Measurements from ENCODE around the gene PSMD14.

GRCh38 chr2:161400076-161400475, 91.9 kb downstream of the PSMD14 start:
- TF ChIP-seq CTCF (IDR thresholded peaks at IDR 0.05; ENCODE audit: control extremely low read depth in 1 of 3, insufficient read depth in 1 of 3, low read depth in 1 of 3, low read length in 3 of 3) = no peak
- no peak for TF ChIP-seq PHF8 (conservative IDR thresholded peaks at IDR 0.05; ENCODE audit: low read depth, low read length)
- TF ChIP-seq KDM5A (IDR thresholded peaks at IDR 0.05; ENCODE audit: low read length) = no peak
- TF ChIP-seq POLR2AphosphoS5 (IDR thresholded peaks at IDR 0.05; ENCODE audit: low read depth, low read length) = no peak
- no peak for TF ChIP-seq HDAC2 (IDR thresholded peaks at IDR 0.05; ENCODE audit: borderline replicate concordance in 1 of 2, low read depth in 2 of 2, low read length in 2 of 2)

All from H1 (cell line).